Measurements from ENCODE around the gene FOXA2.

DNA sequence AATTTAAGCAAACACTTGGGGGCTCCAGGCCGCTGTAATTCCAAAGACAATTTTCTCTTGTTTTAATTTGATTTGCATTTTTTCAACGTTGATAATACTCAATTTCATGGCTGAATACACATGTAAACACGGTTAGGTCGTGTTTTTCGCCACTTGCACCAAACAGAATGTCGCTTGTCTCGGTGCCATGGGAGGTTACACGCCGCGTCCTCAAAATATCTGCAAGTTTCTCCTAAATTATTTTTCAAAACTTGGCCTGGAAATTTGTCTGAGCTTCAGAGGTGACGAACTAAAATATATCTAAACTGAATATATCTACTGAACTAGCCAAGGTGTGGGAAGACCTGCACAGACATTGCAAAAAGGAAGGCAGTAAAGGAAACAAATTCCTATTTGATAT lies 15.0 kb downstream of the FOXA2 start:
- TF ChIP-seq POLR2A (IDR thresholded peaks at IDR 0.05; ENCODE audit: low read length) = no peak
- no peak for TF ChIP-seq GATA1 (IDR thresholded peaks at IDR 0.05; ENCODE audit: low read depth, low read length)

Data from erythroblast (primary cell).